Esophagus muscularis mucosa (tissue), 4 donors: ENCODE data around the gene COX8C. TPM values are rescaled to one million over a fixed set of nuclear protein-coding genes. Genes with fewer than 3 reads are reported as not detected.

Source experiments
- DNase-seq: peaks from one replicate; pipeline ENCODE4 v3.0.0-alpha.2; 2017; ENCODE audit errors: extremely low spot score
- H3K27ac ChIP-seq, 4 donors: fragments of 200-600 bp; sonication (generic); replicated peaks in 1 of 4; 1 replicate in 3 of 4; 2 replicates in 1 of 4; pipeline ENCODE4 v1.5.1; 2016 to 2019; ENCODE audit warnings: mild to moderate bottlenecking in 1 of 4
- H3K27me3 ChIP-seq, 4 donors: fragments of 200-600 bp; sonication (generic); one replicate each; pipeline versions ENCODE4 v1.5.1 to v1.6.0; 2016 to 2019
- H3K36me3 ChIP-seq, 4 donors: fragments of 200-600 bp; sonication (generic); one replicate each; pipeline ENCODE4 v1.5.1; 2016 to 2019
- H3K4me1 ChIP-seq, 4 donors: fragments of 200-600 bp; sonication (generic); one replicate each; pipeline ENCODE4 v1.5.1; 2016 to 2019
- H3K4me3 ChIP-seq, 4 donors: fragments of 200-600 bp; sonication (generic); 1 replicate in 2 of 4; 2 replicates in 2 of 4; pipeline ENCODE4 v1.5.1; 2016 to 2019; ENCODE audit warnings: mild to moderate bottlenecking in 4 of 4, moderate library complexity in 1 of 4
- H3K9me3 ChIP-seq, 4 donors: fragments of 200-600 bp; sonication (generic); 1 replicate in 3 of 4; 2 replicates in 1 of 4; pipeline ENCODE4 v1.5.1; 2016 to 2019
- EP300 ChIP-seq: sonication (generic); formaldehyde crosslinking; IDR thresholded peaks from one replicate; pipeline ENCODE4 v1.6.1; 2017; ENCODE audit warnings: antibody characterized with exemption
- POLR2A ChIP-seq: fragments of 450-650 bp; IDR thresholded peaks from one replicate; pipeline ENCODE4 v1.6.1; 2017; ENCODE audit warnings: antibody characterized with exemption, moderate library complexity, mild to moderate bottlenecking, low read depth
- POLR2AphosphoS5 ChIP-seq, 2 donors: sonication (generic); formaldehyde crosslinking; IDR thresholded peaks; one replicate each; pipeline ENCODE4 v1.6.1; 2017; ENCODE audit warnings: antibody characterized with exemption in 2 of 2
- WGBS: methylation state at CpG from one replicate; pipeline ENCODE4 v1.1.5; 2018; 5-methylcytosine and 5-hydroxymethylcytosine counted together
- intact Hi-C: fragments of 100-400 bp; cut with DNase I; formaldehyde crosslinking; loops from one replicate; pipeline ENCODE4 v1.15.1; 2023
- total RNA-seq, 4 donors: library from RNA; depleted of rRNA; stranded (reverse); fragments of >200 nt; gene quantifications; one replicate each; pipeline versions ENCODE4 v1.1.0 to v1.2.1, GENCODE V29; 2016
- TF ChIP-seq, protein P1 (sequence below), 3 experiments: fragments of 200-600 bp in 2 of 3; fragments of 450-650 bp in 1 of 3; sonication (generic) in 2 of 3; IDR thresholded peaks; one replicate each; pipeline ENCODE4 v1.5.1; 2017 to 2019; ENCODE audit warnings: antibody characterized with exemption in 3 of 3, mild to moderate bottlenecking in 2 of 3, moderate library complexity in 1 of 3

The COX8C gene
- total RNA-seq, 4 donors from 2014 or later: not detected

DNA sequence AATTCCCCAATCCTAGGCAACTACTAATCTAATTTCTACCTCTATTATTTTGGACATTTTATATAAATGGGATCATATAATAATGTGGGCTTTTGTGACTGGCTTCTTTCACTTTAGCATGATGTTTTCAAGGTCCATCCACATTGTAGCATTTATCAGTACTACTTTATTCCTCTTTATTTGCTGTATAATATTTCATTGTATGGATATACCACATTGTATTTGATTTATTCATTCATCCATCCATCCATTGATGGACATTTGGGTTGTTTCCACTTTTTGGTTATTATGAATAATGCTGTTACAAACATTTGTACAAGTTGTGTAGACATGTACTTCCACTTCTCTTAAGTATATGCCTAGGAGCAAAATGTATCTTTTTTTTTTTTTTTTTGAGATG lies 31.4 kb upstream of the COX8C start:
- Histone ChIP-seq H3K4me3 (no peak overlapping the region), H3K9me3 (no peaks in the 10 kb centered on the region), H3K27me3 (no peaks in the 10 kb centered on the region), H3K27ac (no peak overlapping the region), H3K36me3 (no peaks in the 10 kb centered on the region), H3K4me1 (peaks cover 14 to 53% (median 50%) of the 10 kb centered on the region in 4 donors)
- intact Hi-C loops: no loop called here
- no peak for TF ChIP-seq EP300
- TF ChIP-seq, protein P1, sequence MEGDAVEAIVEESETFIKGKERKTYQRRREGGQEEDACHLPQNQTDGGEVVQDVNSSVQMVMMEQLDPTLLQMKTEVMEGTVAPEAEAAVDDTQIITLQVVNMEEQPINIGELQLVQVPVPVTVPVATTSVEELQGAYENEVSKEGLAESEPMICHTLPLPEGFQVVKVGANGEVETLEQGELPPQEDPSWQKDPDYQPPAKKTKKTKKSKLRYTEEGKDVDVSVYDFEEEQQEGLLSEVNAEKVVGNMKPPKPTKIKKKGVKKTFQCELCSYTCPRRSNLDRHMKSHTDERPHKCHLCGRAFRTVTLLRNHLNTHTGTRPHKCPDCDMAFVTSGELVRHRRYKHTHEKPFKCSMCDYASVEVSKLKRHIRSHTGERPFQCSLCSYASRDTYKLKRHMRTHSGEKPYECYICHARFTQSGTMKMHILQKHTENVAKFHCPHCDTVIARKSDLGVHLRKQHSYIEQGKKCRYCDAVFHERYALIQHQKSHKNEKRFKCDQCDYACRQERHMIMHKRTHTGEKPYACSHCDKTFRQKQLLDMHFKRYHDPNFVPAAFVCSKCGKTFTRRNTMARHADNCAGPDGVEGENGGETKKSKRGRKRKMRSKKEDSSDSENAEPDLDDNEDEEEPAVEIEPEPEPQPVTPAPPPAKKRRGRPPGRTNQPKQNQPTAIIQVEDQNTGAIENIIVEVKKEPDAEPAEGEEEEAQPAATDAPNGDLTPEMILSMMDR (IDR thresholded peaks at IDR 0.05): no peak
- TF ChIP-seq POLR2A: no peak
- TF ChIP-seq POLR2AphosphoS5 (IDR thresholded peaks at IDR 0.05): no peak
- DNase-seq: no peak

DNA sequence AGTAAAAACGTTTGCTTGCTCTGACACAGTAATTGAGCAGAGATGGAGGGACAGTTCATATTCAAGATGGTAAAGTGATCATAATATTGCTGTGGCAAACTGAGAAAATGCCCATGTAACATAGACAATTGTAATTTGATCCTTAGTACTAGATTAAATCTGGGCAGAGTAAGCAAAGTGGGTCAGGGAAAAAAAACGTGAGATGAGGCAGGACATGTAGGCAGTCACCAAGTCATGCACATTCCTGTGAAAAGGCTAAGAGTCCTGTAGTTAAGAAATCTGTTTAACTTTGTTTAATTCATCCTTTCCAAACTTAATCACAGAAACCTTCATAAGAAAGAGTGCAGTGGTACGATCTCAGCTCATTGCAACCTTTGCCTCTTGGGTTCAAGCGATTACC lies 30.3 kb upstream of the COX8C start:
- no peaks in the 10 kb centered on the region for H3K27me3 ChIP-seq
- intact Hi-C loops: no loop called here
- 74% methylated on average over 4 of the region's 4 CpGs for WGBS

DNA sequence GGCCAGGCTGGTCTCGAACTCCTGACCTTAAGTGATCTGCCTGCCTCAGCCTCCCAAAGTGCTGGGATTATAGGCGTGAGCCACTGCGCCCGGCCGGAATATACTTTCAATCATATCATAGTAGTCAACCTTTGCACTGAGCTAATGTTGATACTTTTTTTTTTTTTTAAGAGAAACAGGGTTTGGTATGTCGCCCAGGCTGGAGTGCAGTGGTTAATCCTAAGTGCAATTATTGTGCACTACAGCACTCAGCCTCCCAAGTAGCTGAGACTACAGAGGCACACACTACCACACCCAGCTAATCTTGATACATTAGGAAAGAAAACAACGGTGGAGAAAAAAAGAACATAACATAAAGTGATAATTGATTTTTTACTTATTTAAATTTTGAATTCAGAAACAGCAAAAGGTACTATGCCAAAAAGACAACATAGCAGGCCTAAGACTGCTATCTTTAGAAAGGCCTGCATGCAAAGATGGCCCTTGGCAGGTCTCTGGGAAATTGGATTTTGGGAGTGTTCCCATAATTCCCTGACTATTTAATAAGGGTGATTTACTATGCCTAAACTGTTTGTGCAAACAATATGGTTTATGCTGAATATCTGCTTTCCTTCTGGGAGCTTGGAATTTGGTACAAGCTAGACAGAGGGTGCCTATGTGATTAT lies 29.6 kb upstream of the COX8C start:
- Histone ChIP-seq H3K36me3 (no peaks in the 10 kb centered on the region), H3K27me3 (no peaks in the 10 kb centered on the region), H3K9me3 (no peaks in the 10 kb centered on the region), H3K4me3 (no peak overlapping the region), H3K4me1 (peaks cover 15 to 47% (median 46%) of the 10 kb centered on the region in 4 donors), H3K27ac (no peak overlapping the region)
- 85% methylated on average over 7 of the region's 7 CpGs for WGBS
- no peak for TF ChIP-seq POLR2A
- TF ChIP-seq, protein P1 (IDR thresholded peaks at IDR 0.05): no peak
- no peak for TF ChIP-seq EP300
- TF ChIP-seq POLR2AphosphoS5 (IDR thresholded peaks at IDR 0.05): no peak
- DNase-seq: no peak
- intact Hi-C loops: no loop called here

More for the DNA sequence above, 30.3 kb upstream of the COX8C start:
- no peak overlapping the region for H3K27ac ChIP-seq
- no peak for DNase-seq
- H3K4me3 ChIP-seq: no peak overlapping the region
- TF ChIP-seq EP300 (no peak), POLR2AphosphoS5 (IDR thresholded peaks at IDR 0.05) (no peak), POLR2A (no peak)
- TF ChIP-seq, protein P1 (IDR thresholded peaks at IDR 0.05): no peak
- H3K9me3 ChIP-seq: no peaks in the 10 kb centered on the region
- H3K4me1 ChIP-seq: peaks cover 15 to 53% (median 47%) of the 10 kb centered on the region in 4 donors
- H3K36me3 ChIP-seq: no peaks in the 10 kb centered on the region

DNA sequence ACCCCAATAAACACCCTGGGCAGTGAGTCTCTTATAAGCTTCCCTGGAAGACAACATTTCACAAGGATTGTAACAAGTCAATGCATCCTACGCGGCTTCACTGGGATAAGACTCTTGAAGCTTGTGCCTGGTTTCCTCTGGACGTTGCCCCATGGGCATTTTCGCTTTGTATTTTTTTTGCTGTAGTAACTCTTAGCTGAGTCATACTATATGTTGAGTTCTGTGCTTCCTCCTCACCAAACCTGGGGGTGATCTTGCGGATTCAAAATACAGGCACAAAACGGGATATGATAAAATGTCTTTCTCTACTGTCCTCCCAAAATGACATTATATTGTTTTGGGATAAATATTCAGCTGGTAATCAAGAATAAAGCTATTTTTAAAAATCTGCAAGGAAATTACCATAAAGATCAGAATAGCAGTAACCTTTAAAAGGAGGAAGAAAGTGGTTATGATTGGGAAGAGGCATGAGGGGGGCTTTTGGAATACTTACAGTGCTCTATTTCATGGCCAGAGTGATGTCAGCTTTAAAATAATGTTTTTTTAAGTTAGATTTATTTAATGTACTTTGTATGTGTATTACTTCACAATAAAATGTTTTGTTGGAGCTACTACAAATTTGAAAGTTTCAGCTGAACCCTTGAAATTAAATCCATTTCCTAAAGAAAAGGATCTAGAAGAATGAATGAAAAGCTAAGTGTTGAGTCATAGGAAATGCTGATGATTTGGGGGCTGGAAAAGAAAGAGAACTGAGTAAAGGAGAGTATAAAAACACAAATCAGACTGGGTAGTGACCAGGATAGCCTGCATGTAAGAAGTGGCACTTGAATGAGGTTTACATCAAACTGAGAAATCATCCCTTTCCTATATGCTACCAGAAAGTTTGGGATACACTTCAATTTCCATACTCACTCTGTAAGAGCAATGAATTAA lies 28.8 kb upstream of the COX8C start:
- Histone ChIP-seq H3K4me3 (no peak overlapping the region), H3K9me3 (no peaks in the 10 kb centered on the region), H3K36me3 (no peaks in the 10 kb centered on the region), H3K4me1 (peaks cover 11 to 42% (median 39%) of the 10 kb centered on the region in 4 donors), H3K27ac (no peak overlapping the region), H3K27me3 (no peaks in the 10 kb centered on the region)
- no peak for DNase-seq
- TF ChIP-seq, protein P1 (IDR thresholded peaks at IDR 0.05): no peak
- TF ChIP-seq POLR2A: no peak
- no peak for TF ChIP-seq EP300
- TF ChIP-seq POLR2AphosphoS5 (IDR thresholded peaks at IDR 0.05): no peak
- WGBS: 68% methylated on average over 6 of the region's 6 CpGs
- intact Hi-C loops: no loop called here
